ENCODE results near the gene RASSF10.

RASSF10 gene

DNA sequence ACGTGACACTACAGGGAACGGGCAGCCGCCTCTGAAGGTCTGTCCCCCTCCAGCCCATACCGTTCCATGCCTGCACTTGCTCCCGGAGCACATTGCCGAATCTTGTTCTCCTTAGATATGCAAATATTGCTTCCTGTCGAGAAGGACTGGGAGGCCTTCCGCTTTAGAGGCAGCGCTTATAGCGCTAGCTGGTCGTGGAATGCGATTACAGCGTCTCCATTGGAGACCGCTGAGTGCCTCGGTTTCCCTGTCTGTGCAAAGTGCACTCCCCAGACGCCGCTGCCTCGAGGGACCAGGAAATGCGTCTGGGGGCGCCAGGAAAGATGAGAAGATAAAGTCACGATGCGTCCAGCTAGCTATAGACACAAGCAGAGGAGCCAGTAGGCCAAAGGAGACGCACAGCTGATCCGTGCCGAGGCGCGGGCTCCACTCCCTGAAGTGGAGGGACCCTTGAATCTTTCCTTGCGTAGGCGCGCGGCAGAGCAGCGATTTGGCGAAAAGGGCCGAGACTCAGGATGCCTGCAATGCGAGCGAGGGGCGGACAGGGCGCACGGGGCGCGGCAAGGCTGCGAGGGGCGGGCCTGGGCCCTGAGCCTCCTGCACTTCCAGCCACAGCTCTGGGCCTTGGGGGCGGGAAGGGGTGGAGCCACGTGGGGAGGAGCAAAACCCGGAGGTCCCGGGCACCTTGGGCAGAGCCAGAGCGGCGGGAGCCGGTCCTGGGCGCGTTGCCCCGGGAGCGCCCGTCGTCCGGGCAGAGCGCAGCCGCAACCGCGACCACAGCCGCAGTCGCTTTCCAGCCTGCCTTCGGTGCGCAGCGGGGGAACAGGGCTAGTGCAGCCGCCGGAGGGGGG, at the start of gene RASSF10:
TSS of gene RASSF10 (plus strand) at position 692 of the 851 bp plus-strand sequence. CDS start 261 bp downstream, outside the sequence.
- H3K36me3 ChIP-seq (ENCODE audit: control insufficient read depth in 2 of 2, insufficient read depth in 2 of 2, low read length in 2 of 2): no peaks in the 10 kb centered on the region
- peak within 1 kb of the TSS; percentile 65 to 69 for H3K4me3 ChIP-seq (ENCODE audit: low read length in 2 of 2)
- H3K27me3 ChIP-seq (ENCODE audit: control insufficient read depth in 2 of 2, insufficient read depth in 2 of 2, low read length in 2 of 2): peaks cover 28 to 29% of the 10 kb centered on the region in 2 donors
- H3K27ac ChIP-seq (ENCODE audit: low read depth in 2 of 2, low read length in 2 of 2): peak within 1 kb of the TSS in 1 of 2 donors; percentile 37
- H3K4me1 ChIP-seq (ENCODE audit: control insufficient read depth in 2 of 2, insufficient read depth in 2 of 2, low read length in 2 of 2): peaks cover 13 to 30% of the 10 kb centered on the region in 2 donors
- H3K9ac ChIP-seq (ENCODE audit: low read depth in 1 of 2, low read length in 2 of 2): peak within 1 kb of the TSS in 1 of 2 donors; percentile 65
- no peaks in the 10 kb centered on the region for H3K9me3 ChIP-seq (ENCODE audit: control insufficient read depth in 2 of 2, low read length in 2 of 2)

DNA sequence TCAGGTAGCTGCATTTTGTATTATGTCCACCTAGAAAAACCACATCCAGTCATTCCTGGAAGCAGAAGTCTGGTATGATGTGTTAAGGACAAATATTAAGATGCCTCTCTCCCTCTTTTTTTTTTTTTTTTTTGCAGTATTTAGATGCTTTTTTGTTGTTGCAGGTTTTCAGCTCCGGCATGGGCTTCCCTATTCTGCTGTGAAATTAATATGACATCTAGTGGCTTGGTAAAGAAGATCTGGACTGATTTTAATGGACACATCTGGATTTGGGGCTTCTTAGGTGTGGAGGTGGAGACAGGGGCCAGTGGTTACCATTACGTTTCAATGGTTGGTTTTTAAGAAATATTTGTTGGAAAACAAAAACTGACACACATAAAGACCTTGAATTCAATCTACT, 47.5 kb upstream of the RASSF10 start:
- Histone ChIP-seq H3K4me1 (ENCODE audit: control insufficient read depth in 2 of 2, insufficient read depth in 2 of 2, low read length in 2 of 2) (no peaks in the 10 kb centered on the region), H3K27me3 (ENCODE audit: control insufficient read depth in 2 of 2, insufficient read depth in 2 of 2, low read length in 2 of 2) (peaks cover 0 to 3% of the 10 kb centered on the region in 2 donors), H3K36me3 (ENCODE audit: control insufficient read depth in 2 of 2, insufficient read depth in 2 of 2, low read length in 2 of 2) (no peaks in the 10 kb centered on the region), H3K27ac (ENCODE audit: low read depth in 2 of 2, low read length in 2 of 2) (no peak overlapping the region), H3K4me3 (ENCODE audit: low read length in 2 of 2) (no peak overlapping the region), H3K9me3 (ENCODE audit: control insufficient read depth in 2 of 2, low read length in 2 of 2) (no peaks in the 10 kb centered on the region), H3K9ac (ENCODE audit: low read depth in 1 of 2, low read length in 2 of 2) (no peak overlapping the region)

DNA sequence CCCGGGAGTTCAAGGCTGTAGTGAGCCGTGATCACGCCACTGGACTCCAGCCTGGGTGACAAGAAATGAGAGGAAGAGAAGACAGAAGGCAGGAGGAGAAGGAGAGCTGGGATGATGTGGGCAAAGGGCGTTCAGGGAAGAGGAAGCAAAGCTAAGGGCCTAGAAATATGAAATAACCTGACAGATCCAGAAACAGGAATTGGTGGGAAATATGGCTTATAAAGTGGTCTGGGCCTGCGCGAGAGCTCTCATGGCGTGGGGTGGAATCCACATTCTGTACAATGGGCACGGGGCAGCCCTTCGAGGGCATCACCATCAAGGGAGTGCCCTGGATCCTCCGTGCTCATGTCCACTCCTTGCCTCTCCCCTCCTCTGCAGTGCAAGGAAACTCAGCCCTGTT, 46.8 kb upstream of the RASSF10 start:
- H3K4me1 ChIP-seq (ENCODE audit: control insufficient read depth in 2 of 2, insufficient read depth in 2 of 2, low read length in 2 of 2): no peaks in the 10 kb centered on the region
- H3K4me3 ChIP-seq (ENCODE audit: low read length in 2 of 2): no peak overlapping the region
- H3K9ac ChIP-seq (ENCODE audit: low read depth in 1 of 2, low read length in 2 of 2): no peak overlapping the region
- no peak overlapping the region for H3K27ac ChIP-seq (ENCODE audit: low read depth in 2 of 2, low read length in 2 of 2)
- H3K27me3 ChIP-seq (ENCODE audit: control insufficient read depth in 2 of 2, insufficient read depth in 2 of 2, low read length in 2 of 2): peaks cover 3% of the 10 kb centered on the region in 2 donors
- no peaks in the 10 kb centered on the region for H3K9me3 ChIP-seq (ENCODE audit: control insufficient read depth in 2 of 2, low read length in 2 of 2)
- H3K36me3 ChIP-seq (ENCODE audit: control insufficient read depth in 2 of 2, insufficient read depth in 2 of 2, low read length in 2 of 2): no peaks in the 10 kb centered on the region

DNA sequence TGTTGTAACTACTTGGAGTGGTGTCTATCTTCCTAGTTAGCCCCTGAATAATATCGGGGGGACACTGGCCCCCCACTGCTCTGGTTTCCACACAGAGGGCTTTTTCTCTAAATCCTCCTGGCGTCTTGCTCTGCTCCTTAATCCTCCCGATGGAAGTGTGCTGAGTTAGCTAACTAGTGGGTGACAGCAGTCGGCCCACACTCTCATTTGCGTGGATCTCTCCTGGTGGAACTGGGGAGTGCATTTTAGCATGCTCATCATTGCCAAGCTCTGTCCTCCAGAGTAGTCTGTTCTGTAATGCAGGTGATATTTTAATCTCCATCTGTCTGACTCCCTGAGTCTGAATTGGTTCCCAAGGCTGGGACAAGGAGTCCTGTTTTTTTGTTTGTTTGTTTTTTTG, 46.1 kb upstream of the RASSF10 start:
- H3K9me3 ChIP-seq (ENCODE audit: control insufficient read depth in 2 of 2, low read length in 2 of 2): no peaks in the 10 kb centered on the region
- no peaks in the 10 kb centered on the region for H3K36me3 ChIP-seq (ENCODE audit: control insufficient read depth in 2 of 2, insufficient read depth in 2 of 2, low read length in 2 of 2)
- H3K4me1 ChIP-seq (ENCODE audit: control insufficient read depth in 2 of 2, insufficient read depth in 2 of 2, low read length in 2 of 2): no peaks in the 10 kb centered on the region
- H3K4me3 ChIP-seq (ENCODE audit: low read length in 2 of 2): no peak overlapping the region
- H3K27me3 ChIP-seq (ENCODE audit: control insufficient read depth in 2 of 2, insufficient read depth in 2 of 2, low read length in 2 of 2): peaks cover 3% of the 10 kb centered on the region in 2 donors
- H3K27ac ChIP-seq (ENCODE audit: low read depth in 2 of 2, low read length in 2 of 2): no peak overlapping the region
- H3K9ac ChIP-seq (ENCODE audit: low read depth in 1 of 2, low read length in 2 of 2): no peak overlapping the region

DNA sequence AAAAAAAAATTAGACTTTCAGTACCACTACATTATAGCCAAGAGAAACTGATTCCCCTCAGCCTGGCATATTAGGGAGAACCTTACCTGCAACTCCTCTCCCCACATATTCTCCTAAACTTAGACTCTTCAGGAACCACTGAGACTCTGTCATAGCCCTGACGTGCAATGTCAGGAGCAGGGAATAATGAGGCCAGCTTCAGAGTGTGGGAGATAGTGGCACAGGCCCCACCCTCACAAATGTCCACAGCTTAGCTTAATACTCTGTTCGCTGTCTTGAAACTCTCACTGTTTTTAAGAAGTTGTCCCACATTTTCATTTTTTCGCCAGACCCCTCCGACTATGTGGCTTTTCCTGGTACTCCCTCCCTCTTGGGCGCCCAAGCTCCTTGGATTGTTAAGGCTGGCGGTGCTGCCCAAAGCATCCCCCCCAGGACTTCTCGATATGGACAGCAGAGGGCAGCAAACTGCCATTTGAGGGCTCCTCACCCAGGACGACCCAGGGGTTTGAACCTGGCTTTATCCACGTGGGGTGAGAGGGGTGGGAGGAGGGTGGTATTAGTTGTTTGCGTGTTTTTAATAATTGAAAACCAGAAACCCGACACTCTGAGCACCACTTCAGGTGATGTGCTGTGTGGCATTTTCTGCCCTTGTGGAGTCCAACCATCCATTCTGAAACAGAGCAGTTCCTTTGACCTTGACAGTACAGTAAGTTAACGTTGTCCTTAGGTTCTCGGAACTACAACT, 45.2 kb upstream of the RASSF10 start:
- Histone ChIP-seq H3K36me3 (ENCODE audit: control insufficient read depth in 2 of 2, insufficient read depth in 2 of 2, low read length in 2 of 2) (no peaks in the 10 kb centered on the region), H3K4me3 (ENCODE audit: low read length in 2 of 2) (no peak overlapping the region), H3K27ac (ENCODE audit: low read depth in 2 of 2, low read length in 2 of 2) (no peak overlapping the region), H3K9ac (ENCODE audit: low read depth in 1 of 2, low read length in 2 of 2) (no peak overlapping the region), H3K27me3 (ENCODE audit: control insufficient read depth in 2 of 2, insufficient read depth in 2 of 2, low read length in 2 of 2) (peaks cover 3% of the 10 kb centered on the region in 2 donors), H3K9me3 (ENCODE audit: control insufficient read depth in 2 of 2, low read length in 2 of 2) (no peaks in the 10 kb centered on the region), H3K4me1 (ENCODE audit: control insufficient read depth in 2 of 2, insufficient read depth in 2 of 2, low read length in 2 of 2) (no peaks in the 10 kb centered on the region)

DNA sequence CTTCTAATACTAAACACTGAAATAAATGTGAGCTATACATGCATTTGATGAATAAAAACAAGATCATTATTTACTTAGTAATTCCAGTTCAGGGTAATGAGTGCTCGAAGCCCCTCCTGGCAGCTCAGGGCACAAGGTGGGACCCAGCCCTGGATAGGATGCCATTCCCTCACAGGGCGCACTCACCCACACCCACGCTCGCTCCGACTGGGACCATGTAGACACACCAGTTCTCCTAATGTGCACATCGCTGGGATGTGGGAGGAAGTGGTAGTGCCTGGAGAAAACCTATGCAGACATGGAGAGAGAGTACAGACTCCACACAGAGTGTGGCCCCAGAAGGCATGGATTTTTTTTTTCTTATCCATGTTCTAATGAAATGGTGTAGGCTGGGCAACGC, 44.5 kb upstream of the RASSF10 start:
- Histone ChIP-seq H3K9ac (ENCODE audit: low read depth in 1 of 2, low read length in 2 of 2) (no peak overlapping the region), H3K27ac (ENCODE audit: low read depth in 2 of 2, low read length in 2 of 2) (no peak overlapping the region), H3K4me1 (ENCODE audit: control insufficient read depth in 2 of 2, insufficient read depth in 2 of 2, low read length in 2 of 2) (no peaks in the 10 kb centered on the region), H3K27me3 (ENCODE audit: control insufficient read depth in 2 of 2, insufficient read depth in 2 of 2, low read length in 2 of 2) (peaks cover 3% of the 10 kb centered on the region in 2 donors), H3K36me3 (ENCODE audit: control insufficient read depth in 2 of 2, insufficient read depth in 2 of 2, low read length in 2 of 2) (no peaks in the 10 kb centered on the region), H3K4me3 (ENCODE audit: low read length in 2 of 2) (no peak overlapping the region), H3K9me3 (ENCODE audit: control insufficient read depth in 2 of 2, low read length in 2 of 2) (no peaks in the 10 kb centered on the region)

DNA sequence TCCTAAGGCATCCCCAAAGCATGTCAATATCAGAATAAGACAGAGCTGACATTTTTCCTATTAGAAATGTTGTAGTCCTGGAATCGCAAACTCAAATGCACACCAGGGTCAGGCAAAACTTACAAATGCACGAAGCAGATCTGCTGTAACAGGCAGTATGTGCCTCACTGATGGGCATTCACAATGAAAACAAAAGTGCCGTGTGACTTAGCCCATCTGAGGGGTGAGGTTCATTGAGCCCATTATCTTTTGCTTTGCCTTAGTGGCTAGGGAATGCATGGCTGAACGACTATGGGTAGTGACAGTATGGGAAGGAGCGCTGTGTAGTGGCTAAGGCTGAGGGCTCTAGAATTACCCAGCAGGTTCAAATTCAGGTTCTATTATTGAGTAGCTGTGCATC, 43.1 kb upstream of the RASSF10 start:
- H3K9me3 ChIP-seq (ENCODE audit: control insufficient read depth in 2 of 2, low read length in 2 of 2): no peaks in the 10 kb centered on the region
- H3K27ac ChIP-seq (ENCODE audit: low read depth in 2 of 2, low read length in 2 of 2): no peak overlapping the region
- H3K4me1 ChIP-seq (ENCODE audit: control insufficient read depth in 2 of 2, insufficient read depth in 2 of 2, low read length in 2 of 2): no peaks in the 10 kb centered on the region
- H3K4me3 ChIP-seq (ENCODE audit: low read length in 2 of 2): no peak overlapping the region
- no peaks in the 10 kb centered on the region for H3K36me3 ChIP-seq (ENCODE audit: control insufficient read depth in 2 of 2, insufficient read depth in 2 of 2, low read length in 2 of 2)
- H3K27me3 ChIP-seq (ENCODE audit: control insufficient read depth in 2 of 2, insufficient read depth in 2 of 2, low read length in 2 of 2): peaks cover 3% of the 10 kb centered on the region in 2 donors
- no peak overlapping the region for H3K9ac ChIP-seq (ENCODE audit: low read depth in 1 of 2, low read length in 2 of 2)

DNA sequence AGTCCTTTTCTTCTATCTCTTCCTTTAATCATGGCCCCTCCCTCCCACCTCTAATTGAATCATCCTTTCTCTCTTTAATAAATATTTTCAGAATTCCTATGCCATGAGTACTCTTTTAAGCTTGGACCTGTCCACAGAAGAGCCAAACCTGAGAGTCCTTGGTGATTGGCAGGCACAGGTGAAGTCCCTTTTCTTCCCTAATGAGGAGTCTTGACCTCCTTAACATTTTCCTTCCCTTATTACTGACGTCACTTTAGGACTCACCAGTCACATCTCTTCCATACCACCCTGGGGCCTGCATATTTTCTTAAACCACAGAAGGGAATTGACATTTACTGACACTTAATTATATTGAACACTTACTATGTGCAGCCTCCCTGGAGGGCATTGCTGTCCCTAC, 41.0 kb upstream of the RASSF10 start:
- Histone ChIP-seq H3K4me1 (ENCODE audit: control insufficient read depth in 2 of 2, insufficient read depth in 2 of 2, low read length in 2 of 2) (no peaks in the 10 kb centered on the region), H3K36me3 (ENCODE audit: control insufficient read depth in 2 of 2, insufficient read depth in 2 of 2, low read length in 2 of 2) (no peaks in the 10 kb centered on the region), H3K4me3 (ENCODE audit: low read length in 2 of 2) (no peak overlapping the region), H3K9me3 (ENCODE audit: control insufficient read depth in 2 of 2, low read length in 2 of 2) (no peaks in the 10 kb centered on the region), H3K9ac (ENCODE audit: low read depth in 1 of 2, low read length in 2 of 2) (no peak overlapping the region), H3K27me3 (ENCODE audit: control insufficient read depth in 2 of 2, insufficient read depth in 2 of 2, low read length in 2 of 2) (peaks cover 3% of the 10 kb centered on the region in 2 donors), H3K27ac (ENCODE audit: low read depth in 2 of 2, low read length in 2 of 2) (no peak overlapping the region)

DNA sequence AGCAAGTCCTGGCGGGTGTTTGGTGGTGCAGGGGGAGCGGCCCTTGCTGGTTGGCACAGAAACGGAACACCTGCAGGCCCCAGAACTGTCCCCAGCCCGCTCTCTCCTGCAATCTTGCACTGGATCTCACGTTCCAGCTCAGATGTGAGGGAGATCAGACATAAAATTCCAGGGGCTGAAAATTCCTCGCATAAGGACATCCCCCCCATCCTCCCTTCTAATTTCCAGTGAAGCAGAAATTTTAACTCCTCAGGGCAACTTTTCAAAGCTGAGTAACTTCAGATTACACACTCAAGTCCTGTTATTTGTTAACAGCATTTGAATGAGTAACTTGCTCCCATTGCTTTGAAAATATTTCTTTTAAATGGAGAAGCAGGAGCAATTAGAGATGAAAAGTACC, 40.3 kb upstream of the RASSF10 start:
- Histone ChIP-seq H3K4me1 (ENCODE audit: control insufficient read depth in 2 of 2, insufficient read depth in 2 of 2, low read length in 2 of 2) (no peaks in the 10 kb centered on the region), H3K36me3 (ENCODE audit: control insufficient read depth in 2 of 2, insufficient read depth in 2 of 2, low read length in 2 of 2) (no peaks in the 10 kb centered on the region), H3K27ac (ENCODE audit: low read depth in 2 of 2, low read length in 2 of 2) (no peak overlapping the region), H3K27me3 (ENCODE audit: control insufficient read depth in 2 of 2, insufficient read depth in 2 of 2, low read length in 2 of 2) (peaks cover 3% of the 10 kb centered on the region in 2 donors), H3K4me3 (ENCODE audit: low read length in 2 of 2) (no peak overlapping the region), H3K9ac (ENCODE audit: low read depth in 1 of 2, low read length in 2 of 2) (no peak overlapping the region), H3K9me3 (ENCODE audit: control insufficient read depth in 2 of 2, low read length in 2 of 2) (no peaks in the 10 kb centered on the region)

DNA sequence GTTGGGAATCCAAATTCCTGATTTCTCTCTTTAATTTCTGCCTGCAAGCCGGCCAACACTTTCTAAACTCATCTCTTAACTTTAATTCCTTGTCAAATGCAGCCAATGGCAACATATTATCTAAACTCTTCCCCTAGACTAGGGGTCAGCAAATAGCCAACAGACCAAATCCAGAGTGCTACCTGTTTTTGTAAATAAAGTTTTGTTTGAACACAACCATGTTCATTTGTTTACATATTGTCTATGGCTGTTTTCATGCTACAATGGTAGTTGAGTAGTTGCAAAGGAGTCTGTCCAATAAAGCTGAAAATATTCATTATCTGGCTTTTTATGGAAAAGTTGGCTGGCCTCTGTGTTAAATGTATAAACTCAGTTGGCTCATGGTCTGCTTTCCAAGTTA, 37.2 kb upstream of the RASSF10 start:
- Histone ChIP-seq H3K4me3 (ENCODE audit: low read length in 2 of 2) (no peak overlapping the region), H3K27me3 (ENCODE audit: control insufficient read depth in 2 of 2, insufficient read depth in 2 of 2, low read length in 2 of 2) (peaks cover 0 to 1% of the 10 kb centered on the region in 2 donors), H3K9ac (ENCODE audit: low read depth in 1 of 2, low read length in 2 of 2) (no peak overlapping the region), H3K36me3 (ENCODE audit: control insufficient read depth in 2 of 2, insufficient read depth in 2 of 2, low read length in 2 of 2) (no peaks in the 10 kb centered on the region), H3K9me3 (ENCODE audit: control insufficient read depth in 2 of 2, low read length in 2 of 2) (no peaks in the 10 kb centered on the region), H3K27ac (ENCODE audit: low read depth in 2 of 2, low read length in 2 of 2) (no peak overlapping the region), H3K4me1 (ENCODE audit: control insufficient read depth in 2 of 2, insufficient read depth in 2 of 2, low read length in 2 of 2) (no peaks in the 10 kb centered on the region)
